Kidney (tissue), 14 donors: ENCODE data around the gene SUGT1. TPM values are rescaled to one million over a fixed set of nuclear protein-coding genes. Genes with fewer than 3 reads are reported as not detected.
"Not testable (repeated sequence)": the region's sequence is repeated elsewhere in the genome, so short reads cannot be mapped to it uniquely, and the experiment has no call there.

Experiments
- DNase-seq, 5 donors: peaks; one replicate each; pipeline ENCODE4 v3.0.0-alpha.2; 2013 to 2020
- FAIRE-seq: peaks from 2 replicates; lab custom pipeline; 2012; peaks lifted over from hg19 to GRCh38; lab: Jason Lieb, UNC
- H3K27ac ChIP-seq, 2 donors: one replicate each; pipeline ENCODE4 v1.7.0; 2013; ENCODE audit warnings: low read depth in 2 of 2, low read length in 2 of 2, inconsistent platforms in 1 of 2
- H3K27me3 ChIP-seq: one replicate; pipeline ENCODE4 v1.7.1; 2013; ENCODE audit warnings: low read length, inconsistent platforms; ENCODE audit not compliant: control insufficient read depth, insufficient read depth
- H3K36me3 ChIP-seq, 3 donors: one replicate each; pipeline versions ENCODE4 v1.7.0 to v1.7.1; 2013; ENCODE audit warnings: low read length in 3 of 3, control low read depth in 1 of 3, inconsistent platforms in 1 of 3; ENCODE audit not compliant: insufficient read depth in 3 of 3, control insufficient read depth in 2 of 3
- H3K4me1 ChIP-seq, 3 donors: one replicate each; pipeline versions ENCODE4 v1.7.0 to v1.7.1; 2013; ENCODE audit warnings: low read length in 3 of 3, inconsistent platforms in 1 of 3, low read depth in 1 of 3; ENCODE audit not compliant: control insufficient read depth in 2 of 3, insufficient read depth in 2 of 3
- H3K4me3 ChIP-seq, 3 donors: one replicate each; pipeline versions ENCODE4 v1.7.0 to v1.8.1; 2013; ENCODE audit warnings: low read length in 3 of 3, control low read depth in 1 of 3, inconsistent platforms in 1 of 3
- H3K9ac ChIP-seq, 3 donors: one replicate each; pipeline versions ENCODE4 v1.7.0 to v1.7.1; 2013; ENCODE audit warnings: low read length in 3 of 3, control low read depth in 1 of 3, inconsistent platforms in 1 of 3
- H3K9me3 ChIP-seq, 3 donors: one replicate each; pipeline versions ENCODE4 v1.7.0 to v1.7.1; 2013; ENCODE audit warnings: low read length in 3 of 3, control low read depth in 1 of 3, inconsistent platforms in 1 of 3; ENCODE audit not compliant: control insufficient read depth in 2 of 3, insufficient read depth in 1 of 3
- CTCF ChIP-seq: IDR thresholded peaks from 3 replicates; pipeline ENCODE4 v1.5.1; 2012; ENCODE audit warnings: mild to moderate bottlenecking, moderate library complexity, borderline replicate concordance; ENCODE audit not compliant: insufficient read depth; ENCODE audit errors: extremely low read depth
- intact Hi-C: fragments of 100-400 bp; cut with DNase I; formaldehyde crosslinking; loops from one replicate; pipeline ENCODE4 v1.11.1; 2022
- polyA plus RNA-seq: library from polyadenylated mRNA; stranded (reverse); fragments of 350-450 nt; fragmentation: Illumina TruSeq; extraction: RNeasy Lipid Tissue Mini Kit (QIAGEN cat#74804); gene quantifications from one replicate; pipeline ENCODE4 v1.2.3, GENCODE V29; 2014; ENCODE audit warnings: low read depth, low replicate concordance; ENCODE audit not compliant: insufficient read depth
- total RNA-seq: library from RNA; stranded (reverse); fragmentation: NEBNext Ultra II Directional; extraction: Animal tissue kit (Norgen Biotek cat#: 25700); gene quantifications from one replicate; pipeline ENCODE4 v1.2.1, GENCODE V29; 2021
- donor health status: control.
- donor health status: control.
- donor health status: control.
- donor health status: control.
- donor health status: control.
- donor health status: DM: yes; HTN: yes; CAD: no.
- donor health status: Normal renal cell carcinoma (clear cell type).

SUGT1 gene
- total and polyA plus RNA-seq, 2 donors from 2014 or later: 51.5 to 55.8 TPM

DNA sequence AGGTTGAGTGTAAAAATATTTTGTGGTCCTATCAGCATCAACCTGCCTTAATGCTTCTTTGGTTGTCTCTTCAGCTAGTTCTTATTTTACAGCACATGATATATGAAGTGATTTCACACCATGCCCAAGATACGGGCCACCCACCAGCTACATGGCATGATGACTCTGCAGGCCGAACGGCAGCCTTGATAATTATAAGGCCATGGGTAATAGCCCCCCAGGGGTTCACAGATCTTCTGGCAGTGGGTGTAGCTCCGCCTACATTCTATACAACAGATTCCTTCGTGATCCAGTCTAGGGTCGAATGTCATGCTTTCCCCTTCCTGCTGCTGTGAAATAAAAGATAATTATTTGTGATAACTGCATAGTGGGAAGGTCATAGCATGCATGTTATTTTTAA lies 50.8 kb downstream of the SUGT1 start:
- Histone ChIP-seq H3K4me1 (no peaks in the 10 kb centered on the region), H3K9ac (no peak overlapping the region), H3K36me3 (no peaks in the 10 kb centered on the region), H3K9me3 (no peaks in the 10 kb centered on the region), H3K4me3 (no peak overlapping the region), H3K27ac (no peak overlapping the region), H3K27me3 (no peaks in the 10 kb centered on the region)
- FAIRE-seq (no peak), DNase-seq (no peak)
- TF ChIP-seq CTCF: no peak
- intact Hi-C loops: no loop called here

GRCh38 chr13:52706081-52706480 lies 53.4 kb downstream of the SUGT1 start:
- no peak for TF ChIP-seq CTCF
- H3K27ac ChIP-seq: no peak overlapping the region
- no peaks in the 10 kb centered on the region for H3K4me1 ChIP-seq
- DNase-seq: no peak
- no peaks in the 10 kb centered on the region for H3K27me3 ChIP-seq
- intact Hi-C loops: no loop called here
- H3K4me3 ChIP-seq: no peak overlapping the region
- H3K36me3 ChIP-seq: no peaks in the 10 kb centered on the region
- H3K9ac ChIP-seq: no peak overlapping the region
- H3K9me3 ChIP-seq: no peaks in the 10 kb centered on the region
- no peak for FAIRE-seq

DNA sequence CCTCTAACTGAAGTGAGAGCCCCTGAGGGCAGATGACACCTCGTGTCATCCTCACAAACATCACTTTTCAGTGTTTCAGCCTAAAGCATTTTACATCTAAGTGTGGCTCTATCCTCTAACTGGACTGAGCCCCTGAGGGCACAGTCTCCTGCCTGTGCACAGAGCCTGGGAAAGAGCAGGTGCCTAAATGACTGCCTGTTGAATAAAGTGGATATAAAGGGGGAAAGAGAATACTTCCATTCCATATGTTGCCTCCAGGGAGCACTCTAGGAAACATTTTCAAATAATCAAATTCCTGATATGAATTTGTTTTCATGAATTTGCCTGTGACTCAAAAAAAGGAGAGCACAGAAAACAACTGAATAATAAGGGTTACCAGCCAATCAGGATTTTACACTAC lies 54.7 kb downstream of the SUGT1 start:
- Histone ChIP-seq H3K27me3 (no peaks in the 10 kb centered on the region), H3K36me3 (no peaks in the 10 kb centered on the region), H3K9me3 (no peaks in the 10 kb centered on the region), H3K27ac (no peak overlapping the region), H3K9ac (no peak overlapping the region), H3K4me3 (no peak overlapping the region), H3K4me1 (no peaks in the 10 kb centered on the region)
- no peak for FAIRE-seq
- intact Hi-C loops: no loop called here
- DNase-seq: no peak
- no peak for TF ChIP-seq CTCF

DNA sequence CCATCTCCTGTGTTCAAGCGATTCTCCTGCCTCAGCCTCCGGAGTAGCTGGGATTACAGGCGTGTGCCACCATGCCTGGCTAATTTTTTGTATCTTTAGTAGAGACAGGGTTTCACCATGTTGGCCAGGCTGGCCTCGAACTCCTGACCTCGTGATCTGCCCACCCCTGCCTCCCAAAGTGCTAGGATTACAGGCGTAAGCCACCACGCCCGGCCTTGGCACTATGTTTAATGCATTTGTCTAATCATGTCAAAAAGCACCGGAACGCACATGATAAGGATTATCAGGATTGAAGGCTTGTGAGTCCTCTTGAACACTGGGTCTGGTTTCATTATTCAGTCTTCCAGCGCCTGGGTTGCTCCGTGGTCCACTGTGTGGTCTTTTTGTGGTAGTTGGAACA lies 55.6 kb downstream of the SUGT1 start:
- H3K9me3 ChIP-seq, H3K27me3 ChIP-seq, FAIRE-seq, intact Hi-C loops, DNase-seq, H3K27ac ChIP-seq, H3K9ac ChIP-seq, H3K4me1 ChIP-seq, H3K4me3 ChIP-seq, H3K36me3 ChIP-seq: not testable (repeated sequence)
